SU-DHL-6 (cell line): Measurements from ENCODE around the gene DYRK1B.
"Not testable (repeated sequence)": the region's sequence is repeated elsewhere in the genome, so short reads cannot be mapped to it uniquely, and the experiment has no call there.

Source experiments
- H2AFZ ChIP-seq: fragments of 200-600 bp; sonication (generic); 2 replicates; pipeline ENCODE4 v1.6.1; 2014; ENCODE audit warnings: low read depth, mild to moderate bottlenecking, moderate library complexity, mixed read lengths, antibody characterized with exemption, low read length; ENCODE audit not compliant: severe bottlenecking
- H3F3A ChIP-seq: fragments of 200-600 bp; shearing (Covaris generic); 2 replicates; pipeline ENCODE4 v1.6.0; 2016; ENCODE audit warnings: antibody characterized with exemption, mild to moderate bottlenecking; ENCODE audit not compliant: insufficient read depth
- H3K27ac ChIP-seq: fragments of 200-600 bp; sonication (generic); 2 replicates; pipeline ENCODE4 v1.5.1; 2016; ENCODE audit warnings: low read depth, mild to moderate bottlenecking, low read length, moderate library complexity, mixed read lengths
- H3K27me3 ChIP-seq: fragments of 200-600 bp; sonication (generic), shearing (Covaris generic); 2 replicates; pipeline ENCODE4 v1.6.0; 2014; ENCODE audit warnings: mild to moderate bottlenecking, low read length
- H3K36me3 ChIP-seq: fragments of 200-600 bp; sonication (generic); 2 replicates; pipeline ENCODE4 v1.6.1; 2014; ENCODE audit warnings: mild to moderate bottlenecking, low read length, mixed read lengths
- H3K4me2 ChIP-seq: fragments of 300-600, 200-600 bp; shearing (Covaris generic), sonication (generic); 2 replicates; pipeline ENCODE4 v1.6.0; 2014; ENCODE audit warnings: low read length, low read depth, mild to moderate bottlenecking; ENCODE audit not compliant: poor library complexity, severe bottlenecking
- H3K4me3 ChIP-seq: fragments of 200-600 bp; sonication (generic); 2 replicates; pipeline ENCODE4 v1.5.1; 2014; ENCODE audit warnings: antibody characterized with exemption, low read length, mild to moderate bottlenecking, mixed read lengths; ENCODE audit not compliant: insufficient read depth, poor library complexity, severe bottlenecking
- H3K79me2 ChIP-seq: fragments of 200-600 bp; sonication (generic); 2 replicates; pipeline ENCODE4 v1.6.1; 2014; ENCODE audit warnings: mild to moderate bottlenecking, low read length, moderate library complexity; ENCODE audit not compliant: insufficient read depth
- H3K9ac ChIP-seq: fragments of 200-600 bp; sonication (generic); 2 replicates; pipeline ENCODE4 v1.7.0; 2014; ENCODE audit warnings: mild to moderate bottlenecking, low read length
- H3K9me2 ChIP-seq: fragments of 200-600 bp; sonication (generic); replicated peaks from 2 replicates; pipeline ENCODE4 v1.6.1; 2014; ENCODE audit warnings: low read length; ENCODE audit not compliant: insufficient read depth
- H3K9me3 ChIP-seq: fragments of 200-600 bp; sonication (generic); 2 replicates; pipeline ENCODE4 v1.6.1; 2014; ENCODE audit warnings: low read length, mixed read lengths; ENCODE audit not compliant: insufficient read depth
- H4K20me1 ChIP-seq: fragments of 200-600 bp; sonication (generic); 2 replicates; pipeline ENCODE4 v1.6.1; 2014; ENCODE audit warnings: low read depth, mild to moderate bottlenecking, antibody characterized with exemption, low read length, moderate library complexity, mixed read lengths
- EZH2phosphoT487 ChIP-seq: fragments of 200-600 bp; sonication (generic), shearing (Covaris generic); conservative IDR thresholded peaks from 2 replicates; pipeline ENCODE4 v1.6.1; 2018; ENCODE audit warnings: mild to moderate bottlenecking, antibody characterized with exemption, low read length, moderate library complexity, mixed read lengths
- TF ChIP-seq, protein P1 (sequence below): fragments of 200-600 bp; sonication (generic); IDR thresholded peaks from one replicate; pipeline ENCODE4 v1.5.1; 2017; ENCODE audit warnings: antibody characterized with exemption, mild to moderate bottlenecking, low read length, moderate library complexity; ENCODE audit not compliant: insufficient read depth, poor library complexity, severe bottlenecking

The DYRK1B gene

DNA sequence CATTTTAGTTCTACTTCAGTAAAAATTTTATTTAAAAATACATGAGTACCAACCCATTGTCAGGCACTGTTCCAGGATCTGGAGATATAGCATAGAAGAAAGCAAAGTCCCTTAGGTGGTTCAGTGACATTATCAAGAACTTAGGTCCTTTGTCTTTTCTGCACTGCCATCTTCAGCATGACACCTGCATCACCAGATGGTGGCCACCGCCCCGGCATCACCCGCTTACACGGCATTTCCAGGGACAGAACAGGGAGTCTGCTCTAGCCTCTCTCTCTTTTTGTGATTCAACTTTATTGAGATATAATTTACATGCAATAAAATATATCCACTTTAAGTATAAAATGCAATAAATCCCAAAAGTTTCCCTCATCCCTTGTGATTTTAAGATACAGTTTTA is 23.5 kb downstream of the DYRK1B start:
- H4K20me1 ChIP-seq, result no peaks in the 10 kb centered on the region
- TF ChIP-seq, protein P1, sequence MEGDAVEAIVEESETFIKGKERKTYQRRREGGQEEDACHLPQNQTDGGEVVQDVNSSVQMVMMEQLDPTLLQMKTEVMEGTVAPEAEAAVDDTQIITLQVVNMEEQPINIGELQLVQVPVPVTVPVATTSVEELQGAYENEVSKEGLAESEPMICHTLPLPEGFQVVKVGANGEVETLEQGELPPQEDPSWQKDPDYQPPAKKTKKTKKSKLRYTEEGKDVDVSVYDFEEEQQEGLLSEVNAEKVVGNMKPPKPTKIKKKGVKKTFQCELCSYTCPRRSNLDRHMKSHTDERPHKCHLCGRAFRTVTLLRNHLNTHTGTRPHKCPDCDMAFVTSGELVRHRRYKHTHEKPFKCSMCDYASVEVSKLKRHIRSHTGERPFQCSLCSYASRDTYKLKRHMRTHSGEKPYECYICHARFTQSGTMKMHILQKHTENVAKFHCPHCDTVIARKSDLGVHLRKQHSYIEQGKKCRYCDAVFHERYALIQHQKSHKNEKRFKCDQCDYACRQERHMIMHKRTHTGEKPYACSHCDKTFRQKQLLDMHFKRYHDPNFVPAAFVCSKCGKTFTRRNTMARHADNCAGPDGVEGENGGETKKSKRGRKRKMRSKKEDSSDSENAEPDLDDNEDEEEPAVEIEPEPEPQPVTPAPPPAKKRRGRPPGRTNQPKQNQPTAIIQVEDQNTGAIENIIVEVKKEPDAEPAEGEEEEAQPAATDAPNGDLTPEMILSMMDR, result no peak
- no peak for TF ChIP-seq EZH2phosphoT487
- H3K79me2 ChIP-seq, result no peaks in the 10 kb centered on the region
- H3K9me2 ChIP-seq, result no peaks in the 10 kb centered on the region
- H3K27me3 ChIP-seq, result no peaks in the 10 kb centered on the region
- H3K9me3 ChIP-seq, result no peaks in the 10 kb centered on the region
- no peak overlapping the region for H3K9ac ChIP-seq
- no peak overlapping the region for H3K4me3 ChIP-seq
- H3K36me3 ChIP-seq, result no peaks in the 10 kb centered on the region
- no peak overlapping the region for H3K27ac ChIP-seq
- no peaks in the 10 kb centered on the region for H3F3A ChIP-seq
- no peak overlapping the region for H3K4me2 ChIP-seq
- H2AFZ ChIP-seq, result no peak overlapping the region

DNA sequence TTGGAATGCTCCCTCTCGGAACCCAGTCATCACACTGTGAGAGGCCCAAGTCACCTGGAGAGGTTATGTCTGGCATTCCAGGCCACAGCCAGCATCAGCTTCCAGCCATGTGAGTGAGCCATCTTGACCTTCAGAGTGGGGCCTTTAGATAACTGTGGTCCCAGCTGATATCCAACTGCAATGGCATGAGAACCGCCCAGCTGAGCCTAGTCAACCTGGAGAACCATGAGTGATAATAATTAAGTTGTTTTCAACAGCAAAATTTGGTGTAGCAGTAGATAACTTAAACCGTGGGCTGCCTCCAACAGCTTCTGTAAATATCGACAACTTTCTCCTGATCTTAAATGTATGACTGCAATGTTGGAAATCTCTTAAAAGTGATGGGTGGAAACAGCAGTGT is 24.6 kb downstream of the DYRK1B start:
- no peaks in the 10 kb centered on the region for H3K9me3 ChIP-seq
- no peak overlapping the region for H3K9ac ChIP-seq
- H3K9me2 ChIP-seq, result no peaks in the 10 kb centered on the region
- no peaks in the 10 kb centered on the region for H3K79me2 ChIP-seq
- no peaks in the 10 kb centered on the region for H3K36me3 ChIP-seq
- no peaks in the 10 kb centered on the region for H3F3A ChIP-seq
- H3K4me2 ChIP-seq, result no peak overlapping the region
- no peak overlapping the region for H3K4me3 ChIP-seq
- H4K20me1 ChIP-seq, result no peaks in the 10 kb centered on the region
- TF ChIP-seq, protein P1, result no peak
- TF ChIP-seq EZH2phosphoT487, result no peak
- no peak overlapping the region for H2AFZ ChIP-seq
- H3K27me3 ChIP-seq, result no peaks in the 10 kb centered on the region
- no peak overlapping the region for H3K27ac ChIP-seq

DNA sequence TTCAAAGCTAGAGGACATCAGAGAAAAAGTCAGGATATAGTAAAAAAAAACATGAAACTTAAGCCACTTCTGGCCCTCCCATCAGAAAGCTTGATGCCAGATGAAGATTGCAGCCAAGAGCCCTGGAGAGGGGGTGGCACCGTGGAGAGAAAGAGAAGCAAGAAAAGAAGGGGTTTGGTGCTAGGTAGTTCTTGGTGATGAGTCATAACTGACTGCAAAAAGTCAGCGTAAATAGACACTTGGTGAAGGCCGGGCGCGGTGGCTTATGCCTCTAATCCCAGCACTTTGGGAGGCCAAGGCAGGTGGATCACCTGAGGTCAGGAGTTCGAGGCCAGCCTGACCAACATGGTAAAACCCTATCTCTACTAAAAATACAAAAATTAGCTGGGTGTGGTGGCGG is 25.3 kb downstream of the DYRK1B start:
- H3K9me2 ChIP-seq, H3F3A ChIP-seq, H3K27me3 ChIP-seq, H4K20me1 ChIP-seq, H3K36me3 ChIP-seq, H2AFZ ChIP-seq, H3K4me2 ChIP-seq, H3K27ac ChIP-seq, H3K9me3 ChIP-seq, H3K4me3 ChIP-seq, H3K79me2 ChIP-seq, H3K9ac ChIP-seq: not testable (repeated sequence)

DNA sequence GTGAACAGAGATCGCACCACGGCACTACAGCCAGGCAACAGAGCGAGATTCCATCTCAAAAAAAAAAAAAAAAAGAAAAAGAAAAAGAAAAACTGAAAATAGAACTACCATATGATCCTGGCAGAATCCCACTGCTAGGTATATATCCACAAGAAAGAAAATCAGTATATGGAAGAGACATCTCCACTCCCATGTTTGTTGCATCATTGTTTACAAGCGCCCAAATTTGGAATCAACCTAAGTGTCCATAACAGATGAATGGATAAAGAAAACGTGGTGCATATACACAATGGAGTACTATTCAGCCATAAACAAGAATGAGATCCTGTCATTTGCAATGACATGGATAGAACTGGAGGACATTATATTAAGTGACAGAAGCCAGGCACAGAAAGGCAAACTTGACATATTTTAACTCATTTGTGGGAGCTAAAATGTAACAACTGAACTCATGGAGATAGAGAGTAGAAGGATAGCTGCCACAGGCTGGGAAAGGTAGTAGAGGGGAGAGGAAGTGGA is 26.1 kb downstream of the DYRK1B start:
- Histone ChIP-seq H3K27ac (no peak overlapping the region), H3K27me3 (no peaks in the 10 kb centered on the region)

More for the DNA sequence above, 26.1 kb downstream of the DYRK1B start:
- no peaks in the 10 kb centered on the region for H3K36me3 ChIP-seq
- no peak overlapping the region for H3K4me3 ChIP-seq
- no peaks in the 10 kb centered on the region for H3F3A ChIP-seq
- H3K9me2 ChIP-seq, result no peaks in the 10 kb centered on the region
- no peaks in the 10 kb centered on the region for H3K9me3 ChIP-seq
- TF ChIP-seq, protein P1, result no peak
- no peak for TF ChIP-seq EZH2phosphoT487
- H4K20me1 ChIP-seq, result no peaks in the 10 kb centered on the region
- no peak overlapping the region for H3K4me2 ChIP-seq
- no peak overlapping the region for H3K9ac ChIP-seq
- no peak overlapping the region for H2AFZ ChIP-seq
- H3K79me2 ChIP-seq, result no peaks in the 10 kb centered on the region
